GM12872 (cell line): ENCODE measurements around the gene CLASP2.

Experiments
- CTCF ChIP-seq: IDR thresholded peaks from 3 replicates; pipeline ENCODE4 v1.5.1; 2011; ENCODE audit warnings: low read depth, mild to moderate bottlenecking, low read length, moderate library complexity; ENCODE audit not compliant: insufficient read depth

Gene CLASP2

GRCh38 chr3:33521736-33522135 lies 196.3 kb downstream of the CLASP2 start:
- no peak for TF ChIP-seq CTCF

GRCh38 chr3:33513262-33513863 lies 204.7 kb downstream of the CLASP2 start:
- TF ChIP-seq CTCF = no peak

- TF ChIP-seq CTCF = no peak
Observed at GRCh38 chr3:33505027-33505426, 213.0 kb downstream of the CLASP2 start.

GRCh38 chr3:33496449-33496848 lies 221.6 kb downstream of the CLASP2 start:
- no peak for TF ChIP-seq CTCF

- TF ChIP-seq CTCF = no peak
Observed at GRCh38 chr3:33491721-33492120, 226.3 kb downstream of the CLASP2 start.

- TF ChIP-seq CTCF = no peak
Observed at GRCh38 chr3:33490641-33491241, 227.3 kb downstream of the CLASP2 start.

GRCh38 chr3:33488683-33489082 lies 229.4 kb downstream of the CLASP2 start:
- no peak for TF ChIP-seq CTCF

GRCh38 chr3:33488246-33488645 lies 229.8 kb downstream of the CLASP2 start:
- TF ChIP-seq CTCF = no peak
